MM.1S (cell line): Measurements from ENCODE around the gene FCHSD2.

ENCODE experiments used
- CTCF ChIP-seq: fragments of 300-600 bp; sonication (generic); IDR thresholded peaks from 2 replicates; pipeline ENCODE4 v1.5.1; 2016; ENCODE audit warnings: antibody characterized with exemption, low read length, mixed read lengths
- EZH2 ChIP-seq: fragments of 300-600 bp; sonication (generic); optimal IDR thresholded peaks from 2 replicates; pipeline ENCODE3; 2017; ENCODE audit warnings: low read depth, mild to moderate bottlenecking, antibody characterized with exemption, low read length, mixed read lengths

GRCh38 chr11:73018856-73019255, 123.3 kb downstream of the FCHSD2 start:
- TF ChIP-seq CTCF (no peak), EZH2 (no peak)
